HL-60/S4 (cell line): ENCODE results near the gene GRAMD1A.
"Not testable (repeated sequence)": the region's sequence is repeated elsewhere in the genome, so short reads cannot be mapped to it uniquely, and the experiment has no call there.

Experiments used
- in situ Hi-C: fragments of 300-500 bp; cut with MboI; formaldehyde crosslinking; loops from 2 replicates; pipeline ENCODE4 v1.14.3; 2022; ENCODE audit warnings: low sequenced_read_pairs

Gene GRAMD1A

DNA sequence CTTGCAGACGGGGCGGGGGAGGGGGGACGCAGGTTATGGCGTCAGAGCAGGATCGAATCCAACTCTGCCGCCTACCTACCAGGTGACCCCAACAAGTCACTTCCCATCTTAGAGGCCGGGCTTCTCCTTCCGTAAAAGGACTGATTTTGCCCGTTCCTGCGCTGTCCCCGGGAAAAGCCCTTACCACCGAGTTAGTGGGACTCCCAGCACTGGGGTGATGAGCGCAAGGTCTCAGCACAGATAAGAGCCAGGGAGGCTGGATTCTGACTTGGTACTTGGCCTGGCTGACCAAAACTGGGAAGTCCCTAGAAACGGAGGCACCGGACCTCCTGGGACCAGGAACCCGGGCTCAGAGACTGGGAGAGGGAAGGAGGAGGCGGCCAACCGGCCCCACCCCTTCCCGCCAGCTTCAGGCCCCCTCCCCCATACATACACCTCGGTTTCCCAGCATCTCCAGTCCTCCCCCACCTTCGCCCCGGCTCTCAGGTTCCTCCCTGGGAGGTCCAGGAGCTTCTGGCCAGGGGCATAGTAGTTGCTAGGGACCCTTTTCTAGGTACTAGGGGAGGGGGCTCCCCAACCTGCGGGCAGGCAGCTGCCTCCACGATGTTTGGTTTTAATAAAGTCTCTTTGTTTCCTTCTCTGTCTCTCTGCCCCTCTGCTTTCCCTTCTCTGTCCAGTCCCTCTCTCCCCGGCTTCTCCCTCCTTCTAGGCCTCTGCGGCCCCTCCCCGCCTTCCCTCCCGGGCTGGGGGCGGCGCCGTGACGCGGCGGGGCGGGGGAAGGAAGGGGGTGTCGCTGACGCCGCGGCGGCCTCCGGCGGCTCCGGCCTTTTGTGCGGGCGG is at the start of gene GRAMD1A:
TSS of gene GRAMD1A (plus strand) at position 826 of the 840 bp plus-strand sequence. CDS start 156 bp downstream, outside the sequence.
- in situ Hi-C loops: no loop called here

DNA sequence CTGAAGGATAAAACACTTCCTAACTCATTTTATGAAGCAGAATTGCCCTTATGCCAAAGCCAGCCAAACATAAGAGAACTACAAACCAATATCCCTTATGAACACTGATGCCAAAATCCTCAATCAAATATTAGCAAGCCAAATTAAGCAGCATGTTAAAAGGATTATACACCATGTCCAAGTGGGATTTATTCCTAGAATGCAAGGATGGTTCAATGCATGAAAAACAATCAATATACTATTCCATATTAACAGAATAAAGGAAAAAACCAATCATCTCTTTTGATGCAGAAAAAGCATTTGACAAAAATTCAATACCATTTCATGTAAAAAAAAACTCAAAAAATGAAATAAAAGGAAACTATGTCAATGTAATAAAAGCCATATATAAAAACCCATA is 47.0 kb upstream of the GRAMD1A start:
- in situ Hi-C loops: no loop called here

DNA sequence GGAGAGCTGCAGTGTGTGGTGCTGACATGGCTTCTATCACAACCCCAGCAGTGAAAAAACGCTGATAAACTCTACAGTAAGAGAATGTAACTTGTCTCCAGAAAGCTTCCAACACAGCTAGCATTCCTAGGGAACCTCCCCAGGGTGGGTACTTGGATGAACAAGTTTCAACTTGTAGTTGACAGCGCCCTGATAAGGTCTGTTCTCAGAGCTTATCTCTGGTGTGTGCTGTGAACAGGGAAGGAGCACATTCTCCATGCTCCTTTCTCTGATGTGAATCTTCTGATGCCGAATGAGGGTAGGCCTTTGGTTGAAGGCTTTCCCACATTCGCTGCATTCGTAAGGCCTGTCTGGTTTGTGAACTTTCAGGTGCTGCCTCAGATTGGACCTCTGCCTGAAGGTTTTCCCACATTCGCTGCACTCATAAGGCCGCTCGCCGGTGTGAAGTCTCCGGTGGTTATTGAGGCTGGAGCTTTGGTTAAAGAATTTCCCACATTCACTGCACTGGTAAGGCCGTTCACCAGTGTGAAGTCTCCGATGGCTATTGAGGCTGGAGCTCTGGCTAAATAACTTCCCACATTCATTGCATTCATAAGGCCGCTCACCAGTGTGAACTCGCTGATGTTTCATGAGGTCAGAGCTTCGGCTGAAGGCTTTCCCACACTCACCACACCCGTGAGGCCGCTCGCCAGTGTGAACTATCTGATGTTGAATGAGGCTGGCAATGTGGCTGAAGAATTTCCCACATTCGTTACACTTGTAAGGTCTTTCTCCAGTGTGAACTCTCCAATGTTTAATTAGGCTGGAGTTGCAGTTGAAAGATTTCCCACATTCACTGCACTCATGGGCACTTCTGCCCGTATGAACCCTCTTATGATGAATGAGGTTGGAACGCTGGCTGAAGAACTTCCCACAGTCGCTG is 42.0 kb upstream of the GRAMD1A start:
- in situ Hi-C loops: no loop called here

DNA sequence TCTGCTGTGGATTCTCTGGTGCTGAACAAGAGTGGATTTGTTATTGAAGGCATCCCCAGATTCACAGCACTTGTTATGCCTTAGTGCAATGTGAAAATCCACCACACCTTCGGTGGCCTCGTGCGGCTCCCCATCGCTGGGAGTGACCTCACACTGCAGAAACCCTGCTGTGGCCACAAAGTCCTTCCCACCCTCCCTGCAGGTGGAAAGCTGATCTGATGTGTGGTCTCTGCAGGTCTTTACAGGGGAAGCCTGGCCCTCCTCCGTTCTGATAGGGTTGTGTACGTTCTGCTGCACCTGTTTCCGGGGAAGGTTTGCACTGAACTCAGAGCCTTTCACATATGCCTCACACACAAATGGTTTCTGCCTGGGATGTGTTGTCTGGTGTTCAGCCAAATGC is 41.1 kb upstream of the GRAMD1A start:
- in situ Hi-C loops: no loop called here

DNA sequence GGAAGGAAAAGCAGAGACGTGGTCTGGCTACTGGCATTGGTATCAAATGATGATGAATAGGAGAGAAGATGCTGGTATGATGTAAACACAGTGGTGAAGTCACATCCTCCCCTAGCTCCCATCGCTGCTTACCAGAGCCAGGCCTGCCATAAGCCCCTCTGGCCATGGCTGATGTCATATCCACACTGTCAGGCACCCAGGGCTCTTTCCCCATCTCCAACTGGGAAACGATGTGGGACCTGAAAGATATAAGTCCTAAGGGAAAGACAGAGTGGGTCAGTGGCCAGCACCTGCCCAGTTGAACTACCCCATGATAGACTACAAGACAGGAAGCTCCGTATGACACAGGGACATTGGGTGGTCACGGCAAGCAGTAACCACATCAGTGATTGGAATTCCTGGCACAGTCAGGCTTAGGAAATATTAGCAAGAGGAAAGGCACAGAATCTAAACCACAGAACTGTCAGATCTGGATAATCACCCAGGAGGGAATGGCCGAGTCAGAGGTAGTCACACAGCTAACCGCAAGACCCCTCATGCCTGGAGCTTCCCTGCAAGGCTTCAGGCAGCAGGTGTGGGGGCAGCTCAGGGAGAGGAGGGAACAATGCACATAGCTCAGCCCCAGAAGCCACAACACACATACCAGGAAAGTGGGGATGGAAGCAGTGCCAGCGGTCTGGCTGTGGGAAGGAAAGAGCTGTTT is 39.9 kb upstream of the GRAMD1A start:
- in situ Hi-C loops: no loop called here

DNA sequence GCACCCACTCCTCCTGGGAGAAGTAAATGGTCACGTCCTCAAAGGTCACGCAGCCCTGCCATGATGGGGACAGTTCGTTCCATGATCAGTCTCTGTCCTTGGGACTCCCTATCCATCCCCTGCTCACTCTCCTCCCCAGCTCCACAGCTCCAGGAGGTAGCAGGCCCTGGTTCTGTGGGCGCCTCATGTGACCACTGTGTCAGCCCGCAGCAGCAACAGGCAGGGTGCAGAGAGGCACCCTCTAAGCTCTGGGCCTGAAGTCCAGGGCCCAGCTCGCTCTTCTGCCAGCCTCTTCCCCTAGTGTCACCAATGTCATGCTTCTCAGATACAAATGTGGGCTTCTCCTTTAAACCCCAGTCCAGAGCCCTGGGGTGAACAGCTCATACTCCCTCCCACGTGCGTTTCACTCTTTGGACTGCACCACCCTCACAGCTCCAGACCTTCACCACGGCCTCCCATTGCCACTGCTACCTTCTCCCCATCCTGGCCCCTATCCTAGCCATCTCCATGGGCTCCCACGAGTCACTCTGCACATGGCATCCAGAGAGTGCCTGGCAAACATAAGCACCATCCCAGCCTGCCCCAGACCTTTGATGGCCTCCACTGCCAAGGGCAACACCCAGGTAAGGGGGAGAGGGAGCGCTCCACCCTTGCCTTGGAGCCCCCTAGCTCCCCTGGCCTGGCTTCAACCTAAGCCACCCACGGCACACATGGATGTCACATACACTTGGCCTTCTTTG is 39.0 kb upstream of the GRAMD1A start:
- in situ Hi-C loops: no loop called here

DNA sequence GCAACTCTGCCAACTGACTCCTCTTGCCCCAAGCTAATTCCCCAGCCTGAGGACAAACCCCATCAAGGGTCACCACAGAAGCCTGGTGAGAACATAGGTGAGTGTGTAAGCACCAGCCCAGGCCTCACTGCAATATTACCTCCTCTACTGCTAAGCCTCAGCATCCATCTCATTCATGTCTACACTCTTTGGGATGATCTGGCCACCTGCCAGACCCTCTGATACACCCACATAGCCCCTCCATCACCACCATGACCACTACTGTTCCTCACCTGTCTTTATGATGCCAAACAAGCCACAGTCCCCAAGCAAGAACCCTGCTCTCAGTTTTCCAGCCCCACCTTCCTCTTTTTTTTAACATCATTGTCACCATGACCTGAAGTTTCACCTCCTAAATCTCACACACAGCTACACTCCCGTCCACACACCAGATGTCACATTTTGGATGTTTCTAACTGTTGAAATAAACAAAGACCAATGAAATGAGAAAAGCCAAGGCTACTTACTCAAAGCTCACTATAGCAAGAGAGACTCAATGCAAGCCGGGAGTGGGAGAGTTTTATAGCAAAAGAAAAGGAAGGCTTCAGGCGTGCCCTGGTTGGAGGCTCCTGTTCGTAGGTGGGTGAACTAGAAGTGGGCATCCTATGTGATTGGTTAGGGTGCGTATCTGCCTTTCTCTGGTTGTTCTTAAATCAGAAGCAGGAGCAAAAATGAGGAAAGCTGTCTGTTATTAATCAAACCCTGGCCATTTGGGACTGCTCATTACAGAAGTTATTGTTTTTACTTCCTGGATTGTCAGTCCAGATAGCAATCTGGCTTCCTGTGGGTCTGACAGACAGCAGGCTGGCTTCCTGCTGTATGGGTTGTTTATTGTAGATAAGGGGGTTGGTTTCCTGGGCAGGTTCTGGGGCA is 38.1 kb upstream of the GRAMD1A start:
- in situ Hi-C loops: no loop called here

DNA sequence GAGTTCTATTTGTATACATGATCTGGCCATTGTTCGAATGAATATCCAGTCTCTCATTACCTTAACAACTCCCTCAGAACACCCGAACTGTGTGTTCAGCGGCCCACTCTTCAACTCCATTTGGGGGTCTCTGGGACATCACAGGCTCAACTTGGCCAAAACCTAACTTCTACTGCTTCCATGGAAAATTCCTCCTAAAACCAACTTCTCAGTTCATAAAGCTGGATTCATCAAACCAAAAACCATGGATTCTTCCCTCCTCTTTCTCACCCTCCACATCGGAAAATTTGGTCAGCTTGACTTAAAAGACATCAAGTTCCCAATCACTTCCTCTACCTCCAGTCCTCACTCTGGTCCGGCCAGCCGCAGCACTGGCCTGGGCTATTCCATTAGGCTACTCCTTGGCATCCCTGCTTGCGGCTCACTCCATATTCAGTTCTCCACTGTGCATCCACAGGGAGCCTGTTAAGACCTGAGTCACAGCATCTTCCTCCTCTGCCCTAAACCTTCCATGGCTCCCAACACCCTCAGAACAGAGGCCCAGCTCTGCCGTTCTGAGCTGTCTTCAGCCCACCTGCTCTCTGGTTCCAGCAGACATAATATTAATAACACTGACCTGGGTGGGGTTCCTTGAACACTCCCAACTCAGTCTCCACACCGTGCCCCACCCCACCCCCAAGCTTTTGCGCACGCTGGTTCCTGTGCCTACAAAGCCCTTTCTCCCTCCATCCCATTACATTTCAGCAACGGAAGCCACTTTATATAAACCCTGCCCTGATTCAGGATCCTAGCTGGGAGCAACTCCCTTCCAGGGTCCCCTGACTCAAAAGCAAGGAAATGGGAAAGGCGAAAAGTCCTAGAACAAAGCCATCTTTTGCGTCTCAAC is 37.2 kb upstream of the GRAMD1A start:
- in situ Hi-C loops: no loop called here

DNA sequence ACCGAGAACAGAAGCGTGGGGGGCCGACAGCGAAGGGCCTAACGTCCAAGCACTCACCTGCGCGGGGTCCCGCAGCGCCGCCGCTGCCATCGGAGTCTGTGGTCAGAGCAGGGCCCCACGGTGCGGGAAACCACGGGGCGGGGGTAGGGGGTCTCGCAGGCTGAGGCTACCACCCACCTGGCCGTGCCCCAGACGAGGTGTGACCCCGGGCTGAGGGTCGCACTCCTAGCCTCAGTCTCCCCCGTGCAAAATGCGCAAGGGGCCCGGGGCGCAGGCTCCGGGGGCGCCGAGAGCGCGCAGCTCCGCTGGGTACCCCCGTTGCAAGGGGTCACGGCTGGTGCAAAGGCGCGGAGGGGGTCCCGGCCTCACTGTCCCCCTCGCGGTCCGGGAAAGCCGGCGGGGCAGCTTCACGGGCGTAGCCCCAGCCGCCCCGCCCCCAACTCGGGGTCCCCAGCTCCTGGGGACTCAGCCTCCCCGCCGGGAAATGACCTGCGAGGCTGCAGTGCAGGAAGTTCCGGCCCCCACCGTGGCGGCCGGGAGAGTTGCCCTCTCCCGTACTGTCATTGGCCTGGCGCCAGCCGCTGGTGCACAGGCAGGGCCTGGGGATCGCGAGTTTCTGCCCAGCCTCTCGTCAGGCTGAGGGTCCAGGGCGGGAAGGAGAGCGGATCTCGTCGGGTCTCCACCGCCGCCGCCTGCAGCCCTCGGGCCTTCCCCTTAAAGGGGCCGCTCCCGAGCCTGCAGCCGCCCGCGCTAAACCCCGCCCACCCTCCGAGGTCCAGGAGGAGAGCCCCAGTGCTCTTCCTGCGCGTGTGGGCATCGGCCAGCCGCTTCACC is 36.3 kb upstream of the GRAMD1A start, which contains the start of gene ZNF792:
TSS of gene ZNF792 (minus strand) at position 657 of the 834 bp plus-strand sequence. CDS start at position 90, 567 bp downstream.
- in situ Hi-C loops: no loop called here

DNA sequence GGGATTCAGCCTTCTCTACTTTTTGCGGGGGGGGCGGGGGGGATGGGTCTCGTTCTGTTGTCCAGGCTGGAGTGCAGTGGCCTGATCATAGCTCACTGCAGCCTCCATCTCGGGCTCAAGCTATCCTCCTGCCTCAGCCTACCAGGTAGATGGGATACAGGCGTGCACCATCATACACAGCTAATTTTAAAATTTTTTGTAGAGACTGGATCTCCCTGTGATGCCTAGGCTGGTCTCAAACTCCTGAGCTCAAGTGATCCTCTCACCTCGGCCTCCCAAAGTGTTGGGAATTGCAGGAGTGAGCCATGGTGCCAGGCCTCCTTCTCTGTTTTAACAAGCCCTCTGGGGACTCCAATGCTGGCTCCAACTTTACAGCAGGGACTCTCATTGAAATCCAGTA is 35.5 kb upstream of the GRAMD1A start:
- in situ Hi-C loops: no loop called here

DNA sequence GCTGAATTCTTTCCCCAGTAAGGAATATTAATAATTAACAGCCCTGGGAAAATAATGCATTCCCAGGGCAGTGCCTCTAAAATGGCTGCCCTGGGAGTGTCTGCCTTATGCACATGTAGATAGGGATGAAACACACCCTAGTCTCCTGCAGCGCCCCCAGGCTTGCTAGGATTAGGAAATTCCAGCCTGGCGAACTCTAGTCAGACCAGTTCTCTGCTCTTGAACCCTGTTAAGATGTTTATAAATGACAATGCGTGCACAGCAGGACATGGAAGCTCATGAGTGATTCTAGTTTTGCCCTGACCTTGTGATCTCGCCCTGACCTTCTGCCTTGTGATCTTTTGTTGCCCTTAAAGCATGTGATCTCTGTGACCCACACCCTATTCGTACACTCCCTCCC is 34.6 kb upstream of the GRAMD1A start:
- in situ Hi-C loops: not testable (repeated sequence)

DNA sequence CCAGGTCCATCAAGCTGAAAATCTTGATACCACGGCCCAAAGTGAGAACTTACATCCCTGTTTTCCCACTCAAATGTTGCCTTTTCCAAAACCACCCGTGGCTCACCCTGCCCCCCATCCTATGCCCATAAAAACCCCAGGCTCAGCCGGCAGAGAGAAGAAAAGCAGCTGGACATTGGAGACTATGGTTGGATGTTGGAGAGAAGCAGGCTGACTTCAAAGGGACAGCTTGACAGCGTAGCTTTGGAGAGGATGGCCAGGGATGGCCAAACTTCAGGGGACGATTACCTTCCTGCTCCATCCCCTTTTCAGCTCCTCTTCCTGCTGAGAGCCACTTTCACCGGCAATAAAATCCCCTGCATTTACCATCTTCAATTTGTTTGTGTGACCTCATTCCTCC is 32.6 kb upstream of the GRAMD1A start:
- in situ Hi-C loops: no loop called here

DNA sequence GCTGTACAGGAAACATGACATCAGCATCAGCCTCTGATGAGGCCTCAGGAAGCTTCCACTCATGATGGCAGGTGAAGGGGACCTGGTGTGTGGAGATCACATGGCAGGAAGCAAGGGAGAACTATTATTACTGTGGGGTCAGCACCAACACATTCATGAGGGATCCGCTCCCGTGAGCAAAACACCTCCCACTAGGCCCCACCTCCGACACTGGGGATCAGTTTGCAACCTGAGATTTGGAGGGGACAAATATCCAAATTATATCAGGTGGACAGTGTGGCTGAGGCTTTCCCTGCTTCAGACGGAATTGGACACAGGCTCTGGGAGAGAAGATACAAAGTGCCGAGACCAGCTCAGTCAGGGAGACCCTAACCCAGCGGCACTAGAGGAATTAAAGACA is 30.4 kb upstream of the GRAMD1A start:
- in situ Hi-C loops: no loop called here

DNA sequence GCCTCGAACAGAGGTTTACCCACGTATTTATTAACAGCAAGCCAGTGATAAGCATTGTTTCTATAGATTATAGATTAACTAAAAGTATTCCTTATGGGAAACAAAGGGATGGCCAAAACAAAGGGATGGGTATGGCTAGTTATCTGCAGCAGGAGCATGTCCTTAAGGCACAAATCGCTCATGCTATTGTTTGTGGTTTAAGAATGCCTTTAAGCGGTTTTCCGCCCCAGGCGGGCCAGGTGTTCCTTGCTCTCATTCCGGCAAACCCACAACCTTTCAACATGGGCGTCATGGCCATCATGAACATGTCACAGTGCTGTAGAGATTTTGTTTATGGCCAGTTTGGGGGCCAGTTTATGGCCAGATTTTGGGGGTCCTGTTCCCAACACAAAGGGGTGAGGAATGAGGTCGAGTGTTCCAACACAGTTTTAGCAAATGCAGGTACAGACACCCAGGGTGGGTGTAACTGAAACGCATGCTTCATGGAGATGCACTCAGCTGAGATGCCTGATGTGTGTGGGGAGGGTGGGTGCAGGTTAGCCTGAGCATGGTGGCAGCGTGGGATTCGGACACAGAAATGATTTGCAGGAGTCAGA is 29.8 kb upstream of the GRAMD1A start:
- in situ Hi-C loops: not testable (repeated sequence)

DNA sequence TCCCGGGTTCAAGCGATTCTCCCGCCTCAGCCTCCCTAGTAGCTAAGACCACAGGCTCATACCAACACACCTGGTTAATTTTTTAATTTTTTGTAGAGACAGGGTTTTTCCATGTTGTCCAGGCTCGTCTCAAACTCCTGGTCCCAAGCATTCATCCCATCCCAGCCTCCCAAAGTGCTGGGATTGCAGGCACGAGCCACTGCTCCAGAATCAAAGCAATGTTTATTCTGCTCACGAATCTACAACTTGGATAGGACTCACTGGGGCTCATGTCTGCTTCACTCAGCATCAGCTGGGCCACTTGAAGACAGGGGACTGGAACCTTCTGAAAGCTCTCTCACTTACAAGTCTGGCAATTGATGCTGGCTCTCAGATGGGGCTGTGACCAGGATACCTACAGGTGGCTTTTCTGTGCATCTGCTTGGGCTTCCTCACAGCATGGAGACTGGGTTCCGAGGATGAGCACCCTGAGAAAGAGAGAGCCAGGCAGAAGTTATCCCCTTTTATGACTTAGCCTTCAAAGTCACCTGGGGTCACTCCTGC is 27.9 kb upstream of the GRAMD1A start:
- in situ Hi-C loops: no loop called here

DNA sequence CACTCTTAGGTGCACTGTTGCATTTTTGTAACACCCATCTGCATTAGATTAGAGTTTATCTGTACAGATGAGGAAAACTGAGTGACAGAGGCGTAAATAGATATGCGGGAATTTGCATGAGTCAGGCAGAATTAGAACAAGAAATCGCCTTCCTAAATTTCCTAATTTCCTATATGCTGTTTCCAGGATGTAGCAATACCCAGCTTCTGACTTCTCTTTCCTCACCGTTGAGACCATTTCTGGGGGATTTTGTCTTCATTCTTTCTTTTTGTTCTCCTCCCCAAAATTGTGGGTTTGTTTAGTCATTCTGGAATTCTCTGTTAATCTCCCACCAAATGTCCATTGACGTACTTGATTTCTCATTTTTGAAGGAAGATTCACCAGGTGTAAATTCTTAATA is 25.5 kb upstream of the GRAMD1A start:
- in situ Hi-C loops: no loop called here

DNA sequence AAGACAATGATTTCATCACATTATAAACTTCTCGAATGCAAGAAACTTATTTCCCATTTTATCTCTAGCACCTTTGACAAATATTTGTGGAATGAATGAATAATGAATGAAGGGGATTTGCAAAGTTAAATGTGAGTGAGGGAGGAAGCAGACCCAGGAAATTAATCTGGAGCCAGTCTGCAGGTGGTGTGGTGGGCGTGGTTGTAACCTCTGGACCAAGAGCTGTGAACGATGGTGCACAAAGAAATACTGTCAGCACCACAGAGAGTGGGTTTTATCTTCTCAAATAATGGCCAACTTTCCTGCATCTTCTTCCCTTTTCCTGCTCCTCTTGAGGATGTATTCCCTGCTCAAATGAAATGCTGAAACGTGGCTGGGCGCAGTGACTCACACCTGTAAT is 25.1 kb upstream of the GRAMD1A start:
- in situ Hi-C loops: no loop called here
